ENCODE results near the gene XYLB.

XYLB gene

DNA sequence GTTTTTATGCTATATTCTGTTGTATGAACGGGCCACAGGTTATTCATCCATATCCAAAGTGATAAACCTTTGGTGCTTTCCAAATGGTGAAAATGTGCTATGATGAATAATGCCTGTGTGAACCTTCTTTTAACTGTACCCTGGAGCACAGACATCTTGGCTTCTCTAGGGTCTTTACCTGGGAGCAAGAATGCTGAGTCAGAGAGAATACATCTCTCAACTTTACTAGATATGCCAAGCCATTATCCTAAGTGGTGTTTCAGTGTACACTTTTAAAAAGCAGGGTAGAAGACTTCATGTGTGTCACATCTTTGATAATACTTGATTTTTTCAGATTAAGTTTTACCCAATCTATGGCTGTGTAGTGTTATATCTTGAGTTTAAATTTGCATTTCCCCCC lies 23.5 kb upstream of the XYLB start:
- DNase-seq (ENCODE audit: low read depth in 2 of 2) = no peak

DNA sequence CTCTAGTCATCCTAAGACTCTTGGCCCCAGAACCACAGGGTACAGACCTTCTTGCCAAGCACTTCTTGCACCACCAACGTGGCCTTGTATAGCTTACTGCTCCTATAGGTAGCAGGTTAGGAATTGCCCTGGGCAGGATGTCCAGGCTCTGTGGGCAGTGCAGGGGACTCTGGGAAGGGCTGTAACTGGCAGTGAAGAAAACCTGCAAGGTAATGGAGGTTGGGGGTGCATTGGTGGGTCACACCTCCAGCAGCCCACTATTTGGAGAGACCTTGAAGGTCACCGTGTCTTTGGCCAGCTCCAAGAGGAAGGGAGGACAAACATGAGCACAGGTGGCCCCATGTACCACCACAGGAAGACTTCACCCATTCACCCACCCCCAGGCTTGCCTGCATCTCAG lies 21.3 kb upstream of the XYLB start:
- DNase-seq (ENCODE audit: low read depth in 2 of 2) = no peak

DNA sequence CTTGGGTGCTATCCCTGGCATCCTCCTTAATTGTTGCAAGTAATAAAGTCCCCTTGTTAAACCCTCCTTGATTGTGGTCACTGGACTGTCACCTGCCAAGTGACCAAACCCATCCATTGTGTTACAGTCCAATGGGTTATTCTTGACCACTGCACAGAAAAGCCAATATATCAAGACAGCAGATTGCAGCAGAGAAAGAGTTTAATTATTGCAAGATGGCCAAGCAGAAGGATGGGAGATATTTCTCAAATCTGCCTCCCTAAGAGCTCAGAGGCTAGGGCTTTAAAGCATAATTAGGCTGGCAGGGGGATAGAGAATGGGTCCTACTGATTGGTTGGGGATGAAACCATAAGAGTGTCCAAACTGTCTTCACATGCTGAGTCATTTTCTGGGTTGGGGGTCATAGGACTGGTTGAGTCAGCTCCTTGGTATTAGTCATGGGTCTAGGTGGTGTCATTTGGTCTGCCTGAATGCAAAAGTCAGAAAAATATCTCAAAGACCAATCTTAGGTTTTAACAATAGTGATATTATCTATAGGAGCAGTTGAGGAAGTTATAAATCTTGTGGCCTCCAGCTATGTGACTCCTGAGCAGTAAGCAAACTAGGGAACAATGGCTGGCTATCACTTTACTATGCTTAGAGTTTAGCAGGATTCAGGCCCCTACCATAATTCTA lies 19.1 kb upstream of the XYLB start:
- DNase-seq (ENCODE audit: low read depth in 2 of 2) = no peak

DNA sequence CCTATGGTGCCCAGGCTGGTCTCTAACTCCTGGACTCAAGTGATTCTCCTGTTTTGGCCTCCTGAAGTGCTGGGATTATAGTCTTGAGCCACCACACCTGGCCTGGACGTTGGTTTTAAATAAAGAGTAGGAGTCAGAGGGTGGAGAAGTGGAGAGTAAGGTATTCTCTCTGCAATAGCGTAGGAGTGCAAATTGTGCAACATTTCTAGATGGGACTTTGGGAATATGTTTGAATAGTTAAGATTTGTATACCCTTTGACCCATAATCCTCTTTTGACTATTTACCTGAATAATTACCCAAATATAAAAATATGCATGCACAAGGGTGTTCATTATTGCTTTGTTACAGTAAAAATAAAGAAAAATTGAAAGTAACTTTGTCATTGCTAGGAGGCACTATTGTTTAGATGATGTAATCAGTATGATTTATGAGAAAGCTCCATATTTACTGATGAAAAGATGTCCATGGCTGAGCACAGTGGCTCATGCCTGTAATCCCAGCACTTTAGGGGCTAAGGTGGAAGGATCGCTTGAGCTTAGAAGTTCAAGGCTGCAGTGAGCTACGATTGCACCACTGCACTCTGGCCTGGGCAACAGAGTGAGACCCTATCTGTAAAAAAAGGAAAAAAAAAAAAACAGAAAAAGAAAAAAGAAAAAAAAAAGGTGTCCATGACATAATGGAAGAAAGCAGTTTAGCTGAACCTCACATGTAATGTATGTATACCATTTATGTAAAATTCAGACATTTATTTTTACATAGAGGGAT lies 15.1 kb upstream of the XYLB start:
- no peak for DNase-seq (ENCODE audit: low read depth in 2 of 2)

DNA sequence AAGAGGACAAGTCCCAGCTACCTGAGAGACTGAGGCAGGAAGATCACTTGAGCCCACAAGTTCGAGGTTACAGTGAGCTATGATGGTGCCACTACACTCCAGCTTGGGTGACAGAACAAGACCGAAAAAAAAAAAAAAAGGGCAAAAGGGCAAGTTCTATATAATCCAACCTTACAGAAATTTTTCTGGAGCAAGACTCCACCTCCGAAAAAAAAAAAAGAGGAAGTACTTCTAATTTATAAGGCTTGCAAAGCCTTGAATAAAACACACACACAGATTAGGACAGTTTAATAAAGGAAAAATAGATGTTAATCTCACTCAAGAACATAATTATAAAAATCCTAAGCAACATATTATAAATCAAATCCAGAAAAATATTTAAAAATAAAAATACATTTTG lies 14.4 kb upstream of the XYLB start:
- DNase-seq (ENCODE audit: low read depth in 2 of 2) = no peak

DNA sequence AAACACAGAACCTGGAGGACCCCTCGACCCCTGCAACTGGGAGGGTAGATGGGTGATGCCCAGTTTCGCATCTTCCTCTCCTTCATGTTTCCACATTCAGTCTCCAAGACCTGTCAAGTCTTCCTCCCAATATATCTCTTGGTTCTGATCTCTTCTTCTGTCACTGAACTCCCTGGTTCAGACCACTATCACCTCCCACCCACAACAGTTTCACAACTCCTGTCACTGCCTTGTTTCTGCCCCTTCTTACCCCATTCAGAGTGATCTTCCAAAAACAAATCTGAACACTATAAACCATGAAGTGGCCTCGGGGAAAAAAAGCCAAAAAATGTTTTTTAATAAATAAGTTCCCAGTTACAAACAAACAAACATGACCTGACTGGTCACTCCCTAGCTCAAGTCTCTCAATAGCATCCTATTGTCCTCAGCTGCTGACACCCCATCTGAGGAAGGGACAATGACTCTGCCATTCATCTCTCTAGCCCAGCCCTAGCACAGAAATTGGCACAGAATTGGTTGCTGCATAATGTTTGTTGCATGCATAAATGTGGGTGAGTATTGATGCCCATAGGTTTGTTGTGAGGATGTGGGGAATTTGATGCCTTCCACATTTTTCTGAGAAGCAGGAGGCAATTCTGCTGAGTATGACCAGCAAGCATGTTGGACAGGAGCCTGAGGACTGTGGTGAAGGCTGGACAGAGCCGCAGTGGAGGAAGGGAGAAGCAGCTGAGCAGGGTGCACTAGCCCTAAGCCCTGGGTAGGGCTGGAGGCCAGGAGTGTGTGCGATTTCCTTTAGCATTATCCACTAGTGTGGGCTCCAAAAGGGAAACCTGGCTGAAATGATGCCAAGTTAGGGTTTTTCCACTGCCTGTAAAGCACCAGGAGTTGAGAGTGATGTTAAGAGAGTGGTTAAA lies 12.2 kb upstream of the XYLB start:
- no peak for DNase-seq (ENCODE audit: low read depth in 2 of 2)

DNA sequence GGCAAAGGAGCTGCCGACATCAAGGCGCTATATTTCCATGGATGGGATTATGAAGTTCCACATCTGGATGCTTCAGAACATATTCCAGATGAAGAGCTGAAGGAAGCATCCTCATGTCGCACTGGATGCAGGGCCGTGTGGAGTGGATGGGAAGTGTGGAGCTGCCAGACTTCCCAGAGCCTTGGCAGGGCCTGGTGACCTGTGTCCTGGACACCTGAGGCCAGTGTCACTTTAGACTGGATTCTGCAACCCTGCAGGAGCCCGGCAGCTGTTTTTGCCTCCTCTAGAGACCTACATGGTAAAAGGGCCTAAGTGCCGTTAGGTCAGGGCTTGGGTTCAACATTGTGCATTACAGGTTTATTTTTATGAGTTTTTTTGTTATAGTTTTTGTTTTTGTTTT lies 11.3 kb upstream of the XYLB start:
- no peak for DNase-seq (ENCODE audit: low read depth in 2 of 2)

DNA sequence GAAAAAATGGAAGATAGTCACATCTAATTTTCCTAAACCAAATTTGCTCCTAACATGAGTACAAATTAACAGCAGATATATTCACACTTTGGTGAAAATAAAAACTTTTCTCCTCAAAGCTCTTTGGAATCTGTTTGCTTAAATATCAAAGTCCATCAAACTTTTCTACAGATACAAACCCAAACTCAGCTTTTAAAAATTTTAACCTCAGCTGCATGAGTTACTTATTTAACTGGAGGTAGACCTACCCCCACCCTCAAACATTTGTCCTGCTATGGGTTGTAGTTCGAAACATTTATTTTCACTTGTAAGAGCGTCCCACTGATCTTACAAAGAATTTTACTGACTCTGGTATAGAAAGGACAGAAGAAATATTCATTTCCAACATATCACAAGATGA lies 8.9 kb upstream of the XYLB start:
- DNase-seq (ENCODE audit: low read depth in 2 of 2) = no peak

DNA sequence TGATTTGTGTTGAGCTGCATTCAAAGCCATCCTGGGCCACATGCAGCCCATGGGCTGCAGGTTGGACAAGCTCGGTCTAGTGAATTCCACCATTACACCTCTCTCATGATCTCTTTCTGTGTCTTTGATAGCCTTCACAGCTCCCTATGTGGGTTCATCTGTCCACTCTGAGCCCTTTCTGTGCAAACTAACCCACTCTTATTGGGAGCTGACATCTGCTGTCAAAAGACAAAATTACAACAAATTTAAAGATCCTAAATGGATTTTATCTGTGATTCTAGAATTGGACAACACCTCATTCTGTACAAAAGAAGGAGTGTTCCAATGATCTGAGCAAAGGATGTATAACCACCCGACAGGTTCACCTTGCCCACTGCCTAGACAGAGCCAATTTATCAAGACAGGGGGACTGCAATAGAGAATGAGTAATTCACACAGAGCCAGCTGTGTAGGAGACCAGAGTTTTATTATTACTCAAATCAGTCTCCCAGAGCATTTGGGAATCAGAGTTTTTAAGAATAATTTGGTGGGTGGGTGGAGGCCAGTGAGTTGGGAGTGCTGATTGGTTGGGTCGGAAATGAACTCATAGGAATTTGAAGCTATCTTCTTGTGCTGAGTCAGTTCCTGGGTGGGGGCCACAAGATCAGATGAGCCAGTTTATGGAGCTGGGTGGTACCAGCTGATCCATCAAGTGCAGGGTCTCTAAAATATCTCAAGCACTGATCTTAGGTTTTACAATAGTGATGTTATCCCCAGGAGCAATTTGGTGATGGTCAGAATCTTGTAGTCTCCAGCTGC lies 2.6 kb upstream of the XYLB start:
- DNase-seq (ENCODE audit: low read depth in 2 of 2) = no peak

DNA sequence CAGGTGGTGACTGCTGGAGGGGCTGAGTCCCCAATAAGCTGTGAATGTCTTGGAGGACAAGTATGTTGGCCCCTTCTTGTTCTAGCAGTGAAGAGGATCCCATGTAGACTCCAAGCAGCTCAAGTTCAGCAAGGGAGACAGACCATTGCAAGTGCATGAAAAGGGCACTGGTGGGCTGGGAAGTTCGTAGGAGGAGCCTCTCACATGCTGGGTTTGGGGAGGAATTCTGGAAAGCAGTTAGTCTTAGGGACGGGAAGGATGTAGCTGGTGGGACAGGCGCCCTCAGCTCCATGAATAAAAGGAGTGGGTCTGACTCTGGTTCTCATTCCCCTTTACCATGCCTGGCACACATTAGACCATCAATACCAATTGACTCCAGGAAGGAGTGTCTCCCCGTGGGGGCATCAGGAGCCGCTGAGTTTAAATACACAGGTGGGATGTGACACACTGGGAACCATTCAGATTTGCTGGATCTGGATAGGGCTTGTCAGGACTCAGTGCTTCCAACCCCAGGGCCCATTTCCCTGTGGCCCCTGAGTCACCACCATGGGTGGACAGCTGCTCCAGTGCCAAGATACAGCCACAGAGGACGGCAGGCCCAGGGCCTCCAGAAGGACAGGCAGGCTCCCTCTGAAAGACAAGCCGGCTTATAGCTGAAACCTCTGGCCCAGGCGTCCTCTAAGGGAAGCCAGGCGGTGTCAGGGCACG lies 552 bp upstream of the XYLB start:
- DNase-seq (ENCODE audit: low read depth in 2 of 2) = no peak

DNA sequence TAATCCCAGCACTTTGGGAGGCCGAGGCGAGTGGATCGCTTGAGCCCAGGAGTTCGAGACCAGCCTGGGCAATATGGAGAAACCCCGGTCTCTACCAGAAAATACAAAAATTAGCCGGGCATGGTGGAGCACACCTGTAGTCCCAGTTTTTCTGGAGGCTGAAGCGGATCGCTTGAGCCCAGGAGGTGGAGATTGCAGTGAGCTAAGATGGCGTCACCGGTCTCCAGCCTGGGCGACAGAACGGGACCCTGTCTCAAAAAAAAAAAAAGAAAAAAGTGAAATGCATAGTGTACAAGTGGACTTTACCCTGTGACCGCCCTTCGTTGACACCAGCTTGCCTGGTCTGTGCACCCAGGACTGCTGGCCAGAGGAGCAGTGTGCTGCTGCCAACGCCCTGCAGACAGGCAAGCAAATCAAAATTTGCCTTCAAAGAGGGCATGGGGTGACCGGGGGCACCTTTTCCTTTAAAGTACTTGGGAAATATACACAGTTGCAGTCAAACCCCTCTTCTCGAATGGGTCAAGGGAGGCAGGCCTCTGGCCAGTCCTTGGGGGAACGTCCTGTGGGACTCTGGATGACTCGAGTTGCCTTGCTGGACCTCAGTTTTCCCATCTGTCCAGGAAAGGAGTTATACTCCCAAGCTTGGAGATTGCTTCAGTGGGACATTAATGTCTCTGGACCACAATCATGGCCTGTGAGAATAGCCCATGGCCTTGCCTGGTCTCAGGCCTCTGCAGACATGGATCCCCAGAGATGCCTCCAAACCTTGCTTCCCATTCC lies 1.0 kb downstream of the XYLB start:
- no peak for DNase-seq (ENCODE audit: low read depth in 2 of 2)

DNA sequence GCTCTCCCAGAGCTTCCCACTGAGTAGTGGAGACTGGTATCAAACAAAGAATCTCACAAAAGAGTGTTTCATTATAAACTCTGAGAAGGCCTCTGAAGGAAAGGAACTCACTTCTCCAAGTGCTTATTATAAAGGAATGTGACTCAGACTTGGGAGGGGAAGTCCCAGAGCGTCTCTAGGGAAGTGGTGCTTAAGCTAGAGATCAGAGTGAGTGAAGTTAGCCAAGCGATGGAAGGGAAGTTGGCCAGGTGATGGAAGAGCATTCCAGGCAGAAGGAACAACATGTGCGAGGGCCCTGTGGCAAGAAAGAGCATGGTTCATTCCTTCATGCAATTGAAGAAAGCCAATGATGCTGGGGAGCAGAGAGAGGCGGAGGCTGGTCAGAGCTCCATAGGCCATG lies 2.3 kb downstream of the XYLB start:
- DNase-seq (ENCODE audit: low read depth in 2 of 2) = no peak

DNA sequence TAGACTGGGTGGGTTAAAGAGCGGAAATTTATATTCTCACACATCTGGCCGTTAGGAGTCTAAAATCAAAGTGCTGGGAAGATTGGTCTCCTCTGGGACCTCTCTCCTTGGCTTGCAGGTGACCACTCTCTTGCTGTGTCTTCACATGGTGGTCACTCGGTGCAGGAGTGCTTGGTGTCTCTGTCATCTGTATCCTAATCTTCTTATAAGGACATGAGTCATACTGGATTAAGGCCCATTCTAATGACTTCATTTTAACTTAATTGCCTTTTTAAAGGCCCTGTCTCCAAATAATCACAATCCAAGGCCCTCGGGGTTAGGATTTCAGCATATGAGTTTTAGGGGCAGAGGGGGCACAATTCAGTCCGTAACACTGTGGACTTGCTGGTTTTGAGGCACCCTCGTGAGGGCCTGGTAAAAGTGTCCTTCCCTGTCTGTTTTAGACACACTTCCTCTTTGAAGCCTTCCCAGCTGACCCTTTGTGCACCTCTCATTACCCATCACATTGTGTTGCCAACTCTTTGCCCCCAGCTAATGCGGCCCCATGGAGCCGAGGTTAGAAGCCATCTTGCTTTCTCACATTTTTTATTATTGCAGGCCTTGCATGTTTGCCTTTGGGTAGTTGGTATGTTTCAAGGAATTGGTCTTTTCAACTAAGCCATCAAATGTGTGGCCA lies 3.2 kb downstream of the XYLB start:
- DNase-seq (ENCODE audit: low read depth in 2 of 2) = no peak

DNA sequence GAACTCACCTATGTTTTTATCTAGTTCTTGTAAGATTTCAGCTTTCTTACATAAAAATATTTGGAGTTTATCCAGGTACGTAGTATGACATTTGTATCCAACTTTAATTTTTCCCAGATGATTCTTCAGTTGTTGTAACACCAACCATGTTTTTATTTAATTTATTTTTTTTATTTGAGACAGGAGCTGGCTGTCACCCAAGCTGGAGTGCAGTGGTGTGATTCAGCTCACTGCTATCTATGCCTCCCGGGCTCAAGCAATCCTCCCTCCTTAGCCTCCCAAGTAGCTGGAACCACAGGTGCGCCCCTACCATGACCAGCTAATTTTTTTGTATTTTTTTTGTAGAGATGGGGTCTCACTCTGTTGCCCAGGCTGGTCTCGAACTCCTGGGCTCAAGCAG lies 6.6 kb downstream of the XYLB start:
- DNase-seq (ENCODE audit: low read depth in 2 of 2) = no peak

DNA sequence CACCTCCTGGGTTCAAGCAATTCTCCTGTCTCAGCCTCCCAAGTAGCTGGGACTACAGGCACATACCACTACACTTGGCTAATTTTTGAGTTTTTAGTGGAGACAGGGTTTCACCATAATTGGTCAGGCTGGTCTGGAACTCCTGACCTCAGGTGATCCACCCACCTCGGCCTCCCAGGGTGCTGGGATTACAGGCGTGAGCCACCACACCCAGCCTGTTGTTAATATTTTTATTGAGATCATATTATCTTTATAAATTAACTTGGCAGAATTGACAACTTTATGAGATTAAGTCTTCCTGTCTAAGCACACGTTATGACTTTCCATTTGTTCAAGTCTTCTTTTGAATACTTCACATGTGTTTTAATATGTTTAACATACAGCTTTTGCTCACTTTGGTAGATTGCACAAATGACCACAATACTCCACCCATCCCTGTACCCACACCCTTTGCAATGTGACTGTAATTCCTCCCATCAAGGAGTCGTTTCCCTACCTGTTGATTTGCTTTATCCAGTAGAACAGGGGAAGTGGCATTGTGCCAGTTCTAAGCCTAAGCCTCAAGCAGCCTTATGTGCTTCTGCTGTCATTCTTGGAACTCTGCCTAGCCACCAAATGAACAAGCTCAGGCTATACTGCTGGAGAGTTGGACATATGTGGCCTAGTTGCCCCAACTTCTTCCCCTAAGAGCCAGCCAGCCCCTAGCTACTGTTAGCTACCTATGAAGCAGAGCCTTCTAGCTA lies 8.2 kb downstream of the XYLB start:
- no peak for DNase-seq (ENCODE audit: low read depth in 2 of 2)

DNA sequence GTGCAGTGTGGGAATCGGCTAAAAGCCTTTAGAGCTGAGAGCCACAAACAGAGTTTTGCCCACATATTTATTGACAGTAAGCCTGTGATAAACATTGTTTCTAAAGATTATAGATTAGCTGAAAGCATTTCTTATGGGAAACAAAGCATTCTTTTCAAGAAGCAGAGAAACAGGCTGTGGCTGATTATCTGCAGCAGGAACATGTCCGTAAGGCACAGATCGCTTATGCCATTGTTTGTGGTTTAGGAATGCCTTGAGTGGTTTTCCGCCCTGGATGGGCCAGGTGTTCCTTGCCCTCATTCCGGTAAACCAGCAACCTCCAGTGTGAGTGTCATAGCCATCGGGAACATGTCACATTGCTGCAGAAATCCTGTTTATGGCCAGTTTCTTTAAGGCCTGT lies 12.5 kb downstream of the XYLB start:
- DNase-seq (ENCODE audit: low read depth in 2 of 2) = no peak

DNA sequence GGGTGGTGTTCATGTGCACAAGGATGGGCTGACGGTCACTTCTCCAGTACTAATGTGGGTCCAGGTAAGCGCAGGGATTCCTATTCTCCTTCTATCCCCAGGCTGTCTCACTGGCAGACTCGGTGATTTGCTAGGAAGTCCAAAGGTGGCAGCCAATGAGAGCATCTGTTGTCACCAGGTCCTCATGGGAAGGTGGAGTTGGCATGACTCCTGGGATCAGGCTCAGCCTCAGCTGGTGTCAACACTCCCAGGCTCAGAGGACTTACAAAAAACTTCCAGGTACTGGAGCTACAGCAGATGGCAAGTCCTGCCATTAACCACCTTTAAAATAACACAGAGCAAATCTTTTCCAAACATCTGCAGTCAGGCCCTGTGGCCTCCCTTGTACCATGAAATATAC lies 13.8 kb downstream of the XYLB start:
- no peak for DNase-seq (ENCODE audit: low read depth in 2 of 2)

DNA sequence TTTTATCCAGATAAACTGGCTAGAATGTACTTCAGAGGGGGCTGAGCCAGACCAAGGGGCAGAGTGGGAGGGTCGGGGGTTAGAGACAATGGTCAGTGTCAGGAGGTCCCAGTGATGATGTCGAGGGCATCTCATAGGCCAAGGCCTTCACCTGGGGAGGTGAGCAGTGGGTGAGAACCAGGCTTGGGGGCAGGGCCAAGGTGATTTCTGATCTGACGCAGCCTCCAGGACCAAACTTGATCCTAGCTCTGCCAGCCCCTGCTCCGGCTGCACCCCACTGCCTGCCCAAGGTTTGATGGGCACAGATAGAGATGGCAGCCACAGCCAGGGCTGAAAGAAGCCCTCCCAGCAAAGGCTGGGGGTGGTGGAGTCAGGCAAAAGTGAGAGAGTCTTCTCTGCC lies 14.9 kb downstream of the XYLB start:
- DNase-seq (ENCODE audit: low read depth in 2 of 2) = no peak

DNA sequence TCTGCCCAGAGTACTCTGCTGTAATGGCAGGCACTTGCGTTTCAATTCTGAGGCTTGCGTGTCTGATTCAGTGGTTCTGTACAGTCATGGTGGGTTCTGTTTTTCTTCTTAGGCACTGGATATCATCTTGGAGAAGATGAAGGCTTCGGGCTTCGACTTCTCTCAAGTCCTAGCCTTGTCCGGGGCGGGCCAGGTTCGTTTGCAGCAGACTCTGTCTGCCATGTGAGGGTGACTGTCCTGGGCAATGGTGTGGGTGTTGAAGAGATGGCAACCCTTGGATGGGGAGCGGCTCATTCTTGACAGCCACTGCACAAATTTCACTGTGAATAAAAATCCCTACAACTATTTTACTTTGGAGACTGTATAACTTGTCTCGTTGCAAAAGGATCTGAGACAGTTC lies 16.2 kb downstream of the XYLB start:
- no peak for DNase-seq (ENCODE audit: low read depth in 2 of 2)

All from stimulated activated CD4-positive, alpha-beta T cell treated with anti-CD3 and anti-CD28 coated beads, Interleukin-4, amount 100 ng/mL, for 48 hours (primary cell).